GM21390 (cell line): Measurements from ENCODE around the gene WDR93.

Source experiments
- ATAC-seq: cut with Tn5 transposase; IDR thresholded peaks from one replicate; pipeline ENCODE4 v1.9.1; 2021; ENCODE audit not compliant: unreplicated experiment

The WDR93 gene

DNA sequence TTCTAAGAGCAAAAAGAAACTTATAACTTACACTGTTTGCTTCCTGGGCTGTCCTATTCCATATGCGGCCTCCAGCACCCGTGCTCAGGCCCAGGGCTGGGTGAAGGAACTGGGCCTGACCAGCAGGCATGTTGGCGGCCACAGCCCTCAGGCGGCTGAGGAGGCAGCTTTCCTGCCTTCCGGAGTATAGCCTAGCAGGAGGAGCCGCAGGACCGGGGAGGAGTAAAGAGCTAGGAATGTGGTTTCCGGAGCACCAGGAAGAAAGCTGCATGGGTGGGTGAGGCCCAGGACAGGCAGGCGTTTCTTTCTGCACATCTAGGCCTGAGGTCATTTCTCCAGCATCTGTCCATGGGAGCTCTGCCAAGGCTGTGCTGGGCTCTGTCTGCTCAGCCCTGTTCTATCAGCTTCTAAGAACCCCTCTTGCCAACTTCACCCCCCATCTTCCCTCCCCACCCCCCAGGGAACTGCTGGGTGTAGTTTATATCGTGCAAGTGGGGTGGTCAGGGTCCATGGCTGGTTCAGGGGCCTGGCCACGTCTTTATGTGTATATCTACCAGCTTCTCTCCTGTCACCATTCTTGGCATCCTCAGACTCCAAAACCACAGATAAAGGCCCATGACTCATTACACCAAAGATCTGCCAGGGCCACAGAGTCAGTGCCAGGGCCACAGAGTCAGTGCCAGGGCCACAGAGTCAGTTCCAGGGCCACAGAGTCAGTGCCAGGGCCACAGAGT is 27.6 kb upstream of the WDR93 start:
- no peak for ATAC-seq

DNA sequence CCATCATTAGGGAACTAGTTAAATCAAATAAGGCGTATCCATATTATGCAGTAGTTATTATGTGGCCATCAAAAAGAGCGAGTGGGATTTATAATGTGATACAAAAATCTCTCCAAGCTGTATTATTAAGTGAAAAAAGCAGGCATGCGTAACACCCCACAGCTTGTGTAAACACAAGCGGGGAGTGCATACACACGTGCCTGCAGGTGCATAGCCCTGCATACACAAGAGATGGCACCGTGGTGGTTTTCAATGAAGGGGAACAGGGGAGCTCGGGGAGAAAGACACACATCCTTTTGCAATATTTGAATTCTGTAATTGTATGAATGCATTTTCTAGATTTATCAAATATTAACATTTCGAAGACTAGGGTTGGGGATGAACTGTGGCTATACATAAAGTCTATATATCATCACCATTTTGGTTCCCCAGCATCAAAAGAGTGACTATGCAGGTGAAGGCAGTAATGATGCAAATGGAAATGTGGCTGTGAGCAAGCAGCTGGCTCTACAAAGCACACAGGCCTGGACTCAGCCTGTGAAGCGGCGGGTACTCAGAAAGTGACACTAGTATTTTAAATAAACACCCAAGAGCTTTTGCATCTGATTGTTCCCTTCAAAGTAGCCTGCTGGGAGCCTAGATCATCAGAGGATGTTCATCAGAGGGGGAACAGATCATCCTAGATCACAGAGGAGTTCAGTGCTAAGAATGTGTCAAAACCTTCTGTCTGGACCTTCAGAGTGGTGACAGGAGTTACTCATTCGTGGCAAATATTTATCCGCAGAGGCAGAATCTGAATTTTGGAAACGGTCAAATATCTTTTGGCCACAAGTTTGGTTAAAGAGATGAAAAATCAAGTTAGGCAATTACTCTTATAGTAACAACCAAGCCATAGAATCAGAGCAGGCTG is 25.9 kb upstream of the WDR93 start:
- ATAC-seq, result no peak

DNA sequence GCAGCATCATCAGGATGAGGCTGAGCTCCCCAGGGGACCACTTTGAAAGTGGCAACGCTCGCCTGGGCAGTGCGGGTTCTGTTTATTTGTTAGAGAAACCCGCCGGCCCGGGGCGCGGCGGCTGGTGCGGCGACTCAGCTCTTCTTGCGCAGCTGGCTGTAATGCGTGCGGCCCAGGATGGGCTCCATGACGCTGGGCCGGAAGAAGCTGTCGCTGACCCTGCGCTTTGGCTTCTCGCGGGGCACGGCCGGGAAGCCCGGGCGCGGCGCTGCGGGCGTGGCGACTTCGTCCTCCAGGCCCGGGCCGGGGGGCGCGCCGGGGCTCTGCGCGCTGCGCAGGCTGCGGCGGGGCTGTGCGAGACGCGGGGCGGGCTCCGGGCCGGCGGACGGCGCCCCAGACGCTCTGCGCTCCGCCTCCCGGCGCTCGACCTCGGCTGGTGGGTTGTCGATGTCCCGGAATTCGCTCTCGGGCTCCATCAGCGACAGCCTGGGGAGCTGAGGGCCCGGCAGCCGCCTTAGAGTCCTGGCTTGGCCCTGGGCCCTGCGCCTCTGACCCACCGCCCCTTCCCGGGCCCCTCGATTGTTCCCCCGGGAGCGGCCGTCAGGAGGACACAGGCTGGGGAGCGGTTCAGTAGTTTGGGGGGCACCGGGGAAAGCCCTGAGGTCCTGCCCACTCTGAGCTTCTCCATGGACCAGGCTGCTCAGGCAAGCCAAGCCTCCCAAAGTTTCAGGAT is 25.0 kb upstream of the WDR93 start:
- ATAC-seq, result peak; percentile 51

DNA sequence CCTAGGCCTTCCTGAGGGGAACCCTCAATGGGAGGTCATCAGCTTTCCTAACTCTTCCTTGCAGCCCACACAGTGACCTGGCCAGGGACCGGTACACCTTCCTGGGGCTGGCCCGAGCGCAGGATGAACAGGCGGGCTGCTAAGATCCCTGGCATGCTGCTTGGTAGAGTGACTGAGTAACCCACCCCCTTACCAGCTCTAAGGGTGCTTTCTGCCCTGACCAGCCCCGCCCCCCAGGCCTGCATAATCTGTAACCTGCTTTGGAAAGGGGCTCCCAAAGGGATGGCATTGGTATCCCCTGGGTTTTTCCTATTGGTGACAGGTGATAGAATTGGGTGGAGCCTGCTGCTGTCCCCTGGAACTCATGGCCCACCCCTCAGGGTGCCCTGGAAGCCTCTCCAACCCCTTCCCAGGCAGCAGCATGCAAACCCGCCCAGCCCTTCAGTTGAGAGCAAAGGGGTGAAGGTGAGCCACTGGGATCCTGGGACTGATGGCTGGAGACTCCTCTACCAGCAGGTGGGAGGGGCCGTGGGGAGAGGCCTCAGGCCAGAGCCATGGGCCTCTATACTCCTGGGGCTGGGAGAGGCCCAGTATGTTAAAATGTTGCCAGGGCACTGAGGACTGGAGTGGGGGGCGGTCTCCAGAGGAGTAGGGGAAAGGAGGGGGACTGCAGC is 24.3 kb upstream of the WDR93 start:
- ATAC-seq, result no peak

DNA sequence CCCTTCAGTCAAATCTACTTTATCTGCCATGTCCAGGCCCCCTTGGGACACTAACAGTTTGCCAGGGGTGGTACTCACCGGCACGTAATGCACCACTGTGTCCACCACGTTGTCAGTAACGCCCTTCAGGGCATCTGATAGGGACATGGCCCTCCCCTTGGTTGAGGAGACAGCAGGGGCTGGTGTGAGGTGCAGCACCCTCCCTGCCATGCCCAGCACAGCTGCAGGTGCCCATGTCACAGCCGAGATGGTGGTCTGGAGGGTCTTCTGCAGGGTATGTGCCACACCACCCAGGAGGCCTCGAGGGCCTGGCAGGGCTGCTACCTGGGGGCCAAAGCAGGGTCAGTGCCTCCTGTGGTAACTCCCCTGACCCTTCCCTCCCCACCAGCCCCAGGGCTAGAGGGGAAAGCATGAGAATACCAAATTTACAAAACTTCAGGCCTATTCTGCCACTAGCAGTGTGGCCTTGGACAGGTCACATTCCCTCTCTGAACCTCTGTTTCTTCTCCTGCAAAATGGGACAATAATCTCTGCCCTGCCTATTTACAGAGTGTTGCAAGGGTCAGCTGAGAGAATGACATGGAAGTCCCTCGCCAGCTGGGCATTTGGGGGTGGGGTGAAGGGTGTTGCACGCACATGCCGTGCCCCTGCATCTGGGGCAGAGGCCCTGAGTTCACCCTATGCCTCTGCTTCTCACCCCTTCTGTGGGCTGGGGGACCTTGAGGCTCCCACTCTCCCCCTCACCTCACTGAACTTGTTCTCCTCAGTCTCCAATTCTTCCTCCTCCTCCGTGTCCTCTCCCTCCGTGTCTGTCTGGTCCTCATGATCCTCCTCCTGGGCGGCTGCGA is 23.5 kb upstream of the WDR93 start:
- no peak for ATAC-seq

DNA sequence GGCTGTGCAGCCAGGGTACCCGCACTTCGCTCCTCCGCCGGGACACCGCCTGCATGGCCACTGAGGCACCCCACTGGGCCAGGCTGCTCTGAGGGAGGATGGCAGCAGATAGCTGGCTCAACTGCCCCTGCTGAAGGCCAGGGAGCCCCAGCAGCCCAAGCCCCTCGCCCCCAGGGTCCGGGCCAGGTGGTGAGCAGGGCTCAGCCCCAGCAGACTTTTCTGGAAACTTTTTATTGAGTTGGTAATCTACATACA is 23.0 kb upstream of the WDR93 start:
- no peak for ATAC-seq

DNA sequence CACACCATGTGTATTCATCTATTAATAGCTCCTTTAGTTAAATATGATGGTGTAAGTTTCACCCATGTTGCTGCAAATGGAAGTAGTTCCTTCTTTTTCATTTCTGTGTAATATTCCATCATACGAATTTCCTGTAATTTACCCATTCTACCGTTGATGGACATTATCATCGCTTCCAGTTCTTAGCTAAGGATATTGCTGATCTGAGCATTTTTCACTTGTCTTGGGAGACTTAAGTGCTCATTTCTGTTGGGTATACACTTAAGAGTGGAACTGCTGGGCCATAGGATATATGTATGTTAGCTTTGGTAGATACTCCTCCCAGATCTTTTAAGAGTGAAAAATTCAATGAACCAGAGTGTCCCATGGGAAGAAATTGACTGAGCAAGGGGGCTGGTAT is 22.4 kb upstream of the WDR93 start:
- no peak for ATAC-seq

DNA sequence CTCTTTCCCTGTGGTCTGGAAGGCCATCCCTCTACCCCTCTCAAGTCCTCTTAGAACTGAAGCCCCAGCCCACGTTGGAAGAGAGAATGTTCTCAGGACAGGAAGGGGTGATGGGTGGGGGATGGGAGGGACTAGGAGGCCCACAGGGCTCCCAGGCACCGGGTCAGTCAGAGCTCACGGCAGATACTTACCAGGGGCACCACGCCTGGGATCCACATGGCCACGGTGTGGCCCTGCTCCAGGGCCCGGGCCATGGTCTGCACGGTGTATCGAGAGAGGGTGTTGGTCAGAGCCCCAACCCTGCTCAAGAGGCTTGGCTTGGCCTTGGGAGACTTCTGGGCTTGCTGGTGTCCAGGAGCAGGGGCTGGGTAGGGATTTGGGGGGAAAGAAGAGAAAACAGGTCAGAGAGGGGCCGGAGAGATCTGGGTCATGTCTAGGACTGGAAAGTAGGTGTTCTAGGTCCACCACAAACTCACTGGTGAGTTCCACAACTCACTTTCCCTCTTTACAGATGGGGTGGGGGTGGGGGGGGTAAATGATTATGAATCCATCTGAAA is 21.2 kb upstream of the WDR93 start:
- ATAC-seq, result no peak

DNA sequence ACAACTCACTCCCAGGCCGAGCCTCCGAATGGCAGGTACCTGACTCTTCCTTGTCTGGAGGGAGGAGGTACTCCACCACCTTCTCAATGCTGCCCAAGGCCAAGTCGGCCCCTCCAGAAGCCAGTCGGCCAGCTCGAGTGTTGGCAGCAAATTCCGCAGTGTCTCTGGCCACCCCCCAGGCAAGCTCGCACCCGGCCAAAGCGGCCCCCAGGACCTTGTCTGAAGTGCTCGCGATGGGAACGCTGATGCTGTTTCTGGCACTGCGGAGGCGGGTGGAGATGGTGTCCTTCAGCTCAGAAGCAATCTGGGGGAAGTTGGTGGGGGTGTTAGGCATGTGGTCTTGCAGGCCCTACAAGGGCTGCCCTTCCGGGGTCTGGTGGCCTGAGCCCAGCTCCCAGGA is 20.7 kb upstream of the WDR93 start:
- no peak for ATAC-seq

DNA sequence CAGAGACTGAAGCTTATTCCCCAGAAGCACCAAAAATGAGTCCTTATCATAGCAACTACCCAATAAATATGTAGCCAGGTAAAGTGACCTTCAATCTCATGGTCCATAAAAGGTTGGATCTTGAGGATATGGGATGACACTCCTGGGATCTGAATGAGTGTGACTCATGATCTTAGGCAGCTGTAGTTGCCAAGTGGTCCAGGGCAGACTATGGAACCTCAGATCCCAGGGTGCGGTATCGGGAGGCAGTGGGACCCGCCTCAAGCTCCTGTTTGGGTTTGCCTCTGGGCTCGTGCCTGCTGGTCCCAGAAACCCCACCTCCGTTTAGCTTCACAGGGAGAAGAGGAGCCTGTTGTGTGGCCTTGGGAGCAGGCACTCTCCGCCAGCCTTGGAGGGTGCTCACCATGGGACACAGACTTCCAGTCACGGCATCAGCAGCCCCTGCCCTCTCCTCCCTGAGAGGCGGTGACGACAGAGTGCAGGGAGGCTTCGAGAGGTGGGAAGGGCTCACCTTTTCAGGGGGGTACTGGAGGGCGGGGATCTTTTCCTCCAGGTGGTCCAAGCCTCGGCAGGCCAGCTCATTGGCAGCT is 19.5 kb upstream of the WDR93 start:
- no peak for ATAC-seq

DNA sequence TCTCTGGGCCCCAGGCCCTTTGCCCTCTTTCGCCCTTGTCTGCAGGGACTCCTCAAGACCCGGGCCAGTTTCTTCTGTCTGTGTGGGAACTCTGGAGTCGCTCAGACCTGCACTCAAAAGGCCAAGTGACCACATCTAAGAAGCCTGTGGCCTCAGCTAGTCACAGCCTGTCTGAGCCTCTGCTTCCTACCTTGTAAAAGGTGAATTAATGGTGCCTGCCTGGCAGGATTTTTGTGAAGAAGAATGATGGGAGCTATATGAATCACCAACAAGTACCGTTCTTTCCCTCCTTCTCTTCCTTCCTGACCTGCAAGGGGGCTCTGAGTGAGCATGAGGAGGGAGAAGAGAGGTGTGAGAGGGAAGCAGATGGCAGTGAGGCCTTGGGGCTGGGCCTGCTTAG is 18.9 kb upstream of the WDR93 start:
- no peak for ATAC-seq

DNA sequence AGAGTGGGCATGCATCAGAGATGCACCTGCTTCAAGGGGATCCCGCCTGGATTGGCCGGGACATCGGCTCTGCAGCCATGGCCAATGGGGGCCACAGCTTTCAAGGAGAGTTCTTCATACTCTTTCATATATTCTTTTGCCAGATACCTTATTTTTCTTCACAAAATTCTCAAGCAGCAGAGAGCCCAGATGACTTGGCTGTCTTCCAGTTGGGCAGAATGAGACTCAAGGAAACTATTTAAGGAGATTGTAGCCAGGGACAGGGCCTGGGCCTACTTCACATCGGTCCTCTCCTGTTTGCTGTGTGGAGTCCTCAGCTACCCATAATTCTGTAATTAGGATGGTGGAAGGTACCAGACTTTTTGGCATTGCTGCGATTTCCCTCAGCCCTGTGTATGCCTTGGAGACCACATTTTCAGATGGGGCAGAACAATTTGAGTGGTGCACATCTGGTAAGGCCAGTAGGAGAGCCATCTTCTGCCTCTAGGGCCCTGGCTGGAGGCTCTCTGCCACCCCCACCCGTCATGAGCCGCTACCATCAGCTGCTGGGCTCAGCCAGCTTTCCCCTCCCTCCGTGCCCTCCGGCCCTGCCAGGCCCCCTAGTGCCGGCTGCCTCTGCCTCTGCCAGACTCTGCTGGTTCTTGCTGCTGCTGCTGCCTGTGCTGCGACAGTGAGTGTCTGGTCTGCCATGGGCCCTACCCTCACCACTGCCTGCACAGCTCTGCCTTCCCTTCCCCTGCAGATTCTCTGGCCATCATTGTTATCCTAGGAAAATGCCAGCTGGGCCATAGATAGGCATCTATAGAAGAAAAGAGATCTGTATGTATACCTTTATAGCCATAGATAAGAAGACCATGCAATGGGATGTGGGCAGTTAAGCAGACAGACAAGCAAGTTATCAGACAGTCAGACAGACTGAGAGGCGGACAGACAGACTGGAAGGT is 18.1 kb upstream of the WDR93 start:
- ATAC-seq, result no peak

DNA sequence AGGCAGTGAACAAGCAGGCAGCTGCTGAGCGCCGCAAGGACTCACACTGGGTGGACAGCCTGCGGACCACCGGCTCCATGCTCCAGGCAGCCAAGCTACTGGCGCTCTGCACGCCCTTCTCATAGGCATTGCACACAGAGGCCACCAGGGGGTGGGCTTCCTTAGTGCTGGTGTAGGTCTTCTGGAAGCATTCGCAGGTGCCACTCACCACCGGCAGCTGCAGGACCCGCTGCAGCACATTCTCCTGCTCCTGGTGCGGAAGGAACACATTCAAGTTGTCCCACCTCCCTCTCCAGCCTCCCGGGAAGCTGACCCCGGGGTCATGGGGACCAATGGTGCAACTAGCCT is 17.5 kb upstream of the WDR93 start:
- ATAC-seq, result no peak

DNA sequence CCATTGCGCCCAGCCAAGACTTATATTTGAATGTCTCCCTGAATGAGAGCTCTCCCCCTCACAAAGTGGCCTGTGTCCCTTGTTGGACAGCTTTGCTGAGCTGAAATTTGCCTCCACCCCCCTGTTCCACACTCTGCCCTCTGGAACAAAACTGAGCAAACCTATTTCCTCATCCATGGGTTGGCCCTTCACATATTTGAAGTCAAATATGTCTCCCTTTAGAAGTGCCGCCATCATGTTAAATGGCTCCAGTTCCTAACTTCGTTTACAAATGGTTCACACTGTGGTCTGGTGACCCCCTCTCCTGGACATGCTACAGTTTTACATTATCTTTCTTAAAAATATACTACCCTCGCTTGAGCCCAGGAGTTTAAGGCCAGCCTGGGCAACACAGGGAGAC is 16.1 kb upstream of the WDR93 start:
- no peak for ATAC-seq

DNA sequence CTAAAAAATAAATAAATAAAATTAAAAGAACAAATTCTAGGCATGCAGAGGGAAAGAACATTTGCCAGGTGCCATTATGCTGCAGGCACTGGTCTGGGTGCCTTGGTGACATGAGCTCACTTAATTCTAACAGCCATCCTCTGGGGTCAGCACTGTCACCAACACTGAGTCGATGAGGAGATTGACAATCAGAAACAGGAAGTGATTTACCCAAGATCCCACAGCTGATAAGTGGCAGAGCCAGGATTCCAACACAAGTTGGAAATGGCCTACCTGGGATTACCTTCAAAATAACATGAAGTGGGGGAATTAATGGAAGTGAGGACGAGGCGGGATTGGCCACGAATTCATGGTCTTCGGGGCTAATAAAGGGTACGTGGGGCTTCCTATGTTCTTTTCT is 15.0 kb upstream of the WDR93 start:
- no peak for ATAC-seq

DNA sequence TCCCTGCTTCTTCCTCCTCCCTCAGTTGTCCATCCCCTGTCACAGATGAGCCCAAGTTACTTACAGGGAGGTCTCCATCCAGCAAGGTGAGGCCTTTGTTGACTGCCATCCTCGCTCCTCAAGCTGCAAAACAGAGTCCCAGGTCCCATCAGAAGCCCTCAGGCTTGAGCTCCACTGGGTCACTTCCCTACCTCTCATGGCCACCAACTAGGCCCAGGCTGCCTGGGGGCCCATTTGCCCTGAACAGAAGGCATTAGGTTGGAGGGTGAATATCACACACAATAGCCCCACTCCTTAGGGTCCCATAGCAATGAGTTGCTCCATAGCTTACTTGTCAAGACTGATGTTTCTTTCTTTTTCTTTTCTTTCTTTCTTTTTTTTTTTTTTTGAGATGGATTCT is 13.2 kb upstream of the WDR93 start:
- ATAC-seq, result no peak

DNA sequence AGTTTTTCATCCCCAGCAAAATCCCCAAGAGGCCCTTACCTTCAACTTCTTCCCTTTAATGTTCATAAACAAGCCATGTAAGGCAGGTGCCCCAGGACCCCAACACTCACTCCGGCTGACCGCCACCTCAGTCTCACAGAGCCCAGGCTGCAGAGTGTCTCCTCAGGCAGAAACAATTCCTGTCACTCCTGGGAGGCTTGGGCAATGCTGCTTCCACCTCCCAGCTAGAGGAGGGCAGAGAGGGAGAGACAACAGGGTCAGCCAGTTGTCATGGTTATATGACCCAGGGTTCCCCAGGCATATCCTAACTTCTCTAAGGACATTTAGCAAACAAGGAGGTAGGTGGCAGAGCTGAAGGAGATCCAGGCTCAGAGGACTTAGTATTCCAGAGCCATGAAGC is 11.4 kb upstream of the WDR93 start, which contains the start of gene PLIN1:
Gene PLIN1, minus strand, starts transcription at position 156 of the 400 bp plus-strand sequence. CDS start 1,878 bp downstream, outside the sequence.
- no peak for ATAC-seq

DNA sequence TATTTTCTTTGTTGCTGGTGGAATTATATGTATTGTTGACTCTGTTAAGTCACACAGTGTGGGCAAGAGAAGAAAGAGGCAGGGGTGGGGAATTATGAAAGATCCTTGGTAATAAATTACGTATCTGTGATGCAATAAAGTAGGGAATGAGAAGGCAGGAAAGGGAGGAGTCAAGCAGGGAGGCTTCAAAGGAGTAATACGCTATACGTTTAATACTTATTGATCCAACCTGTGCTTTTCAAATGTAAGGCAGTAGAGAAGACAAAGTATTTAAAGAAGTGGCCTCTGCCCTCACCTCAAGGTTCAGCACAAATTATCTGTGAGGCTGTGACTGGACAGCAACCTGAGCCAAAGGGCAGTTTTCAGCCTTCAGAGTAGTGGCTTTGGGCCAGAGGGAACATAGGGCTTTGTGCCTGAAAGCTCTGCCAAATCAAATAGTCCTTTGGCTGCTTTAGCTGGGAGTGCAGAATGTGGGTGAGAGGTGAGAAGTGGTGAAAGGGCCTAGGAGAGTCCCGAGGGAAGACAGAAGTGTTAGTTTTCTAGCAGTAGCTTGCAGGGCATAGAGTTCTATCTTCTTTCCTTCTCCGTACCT is 10.2 kb upstream of the WDR93 start:
- ATAC-seq, result no peak
